Stimulated activated CD8-positive, alpha-beta memory T cell treated with anti-CD3 and anti-CD28 coated beads, Interleukin-12 subunit alpha, Interleukin-12 subunit beta, amount 100 ng/mL, for 4 hours (primary cell): ENCODE results near the gene TTBK1.

Experiments used
- DNase-seq: peaks from one replicate; pipeline ENCODE4 v3.0.0-alpha.2; 2020; ENCODE audit warnings: low read depth

The TTBK1 gene

GRCh38 chr6:43255408-43256054 lies 12.2 kb downstream of the TTBK1 start:
- DNase-seq: no peak

- DNase-seq: no peak
These were observed 13.5 kb downstream of the TTBK1 start for GRCh38 chr6:43256670-43257366.

- no peak for DNase-seq
These were observed 14.3 kb downstream of the TTBK1 start for GRCh38 chr6:43257367-43258145.

- no peak for DNase-seq
These were observed 14.9 kb downstream of the TTBK1 start for GRCh38 chr6:43258180-43258579.

- DNase-seq: no peak
These were observed 15.8 kb downstream of the TTBK1 start for GRCh38 chr6:43258807-43259686.

GRCh38 chr6:43260791-43261190 lies 17.5 kb downstream of the TTBK1 start:
- no peak for DNase-seq

- DNase-seq: no peak
These were observed 17.9 kb downstream of the TTBK1 start for GRCh38 chr6:43261198-43261597.

- DNase-seq: no peak
These were observed 18.9 kb downstream of the TTBK1 start for GRCh38 chr6:43262000-43262779.

GRCh38 chr6:43262780-43263313 lies 19.6 kb downstream of the TTBK1 start:
- no peak for DNase-seq

- peak; percentile 53 for DNase-seq
These were observed 20.3 kb downstream of the TTBK1 start for GRCh38 chr6:43263314-43264178.

- DNase-seq: no peak
These were observed 21.4 kb downstream of the TTBK1 start for GRCh38 chr6:43264599-43265145.

- DNase-seq: no peak
These were observed 22.3 kb downstream of the TTBK1 start for GRCh38 chr6:43265564-43265963.

GRCh38 chr6:43267619-43268354 lies 24.5 kb downstream of the TTBK1 start:
- no peak for DNase-seq

GRCh38 chr6:43268355-43268700 lies 25.0 kb downstream of the TTBK1 start:
- no peak for DNase-seq

- no peak for DNase-seq
These were observed 25.5 kb downstream of the TTBK1 start for GRCh38 chr6:43268782-43269272.

GRCh38 chr6:43269273-43270007 lies 26.2 kb downstream of the TTBK1 start:
- peak; percentile 43 for DNase-seq

GRCh38 chr6:43271103-43271815 lies 28.0 kb downstream of the TTBK1 start:
- no peak for DNase-seq

- no peak for DNase-seq
These were observed 28.7 kb downstream of the TTBK1 start for GRCh38 chr6:43271944-43272343.
